PC-9 (cell line): ENCODE results near the gene RBBP9.

Source experiments
- CTCF ChIP-seq: fragments of 200-600 bp; sonication (generic); conservative IDR thresholded peaks from 2 replicates; pipeline ENCODE4 v1.6.1; 2017; ENCODE audit warnings: mixed run types, antibody characterized with exemption, mild to moderate bottlenecking, moderate library complexity
- EZH2 ChIP-seq: fragments of 200-600 bp; sonication (generic); IDR thresholded peaks from 2 replicates; pipeline ENCODE4 v1.8.0; 2017; ENCODE audit warnings: antibody characterized with exemption, low read depth

DNA sequence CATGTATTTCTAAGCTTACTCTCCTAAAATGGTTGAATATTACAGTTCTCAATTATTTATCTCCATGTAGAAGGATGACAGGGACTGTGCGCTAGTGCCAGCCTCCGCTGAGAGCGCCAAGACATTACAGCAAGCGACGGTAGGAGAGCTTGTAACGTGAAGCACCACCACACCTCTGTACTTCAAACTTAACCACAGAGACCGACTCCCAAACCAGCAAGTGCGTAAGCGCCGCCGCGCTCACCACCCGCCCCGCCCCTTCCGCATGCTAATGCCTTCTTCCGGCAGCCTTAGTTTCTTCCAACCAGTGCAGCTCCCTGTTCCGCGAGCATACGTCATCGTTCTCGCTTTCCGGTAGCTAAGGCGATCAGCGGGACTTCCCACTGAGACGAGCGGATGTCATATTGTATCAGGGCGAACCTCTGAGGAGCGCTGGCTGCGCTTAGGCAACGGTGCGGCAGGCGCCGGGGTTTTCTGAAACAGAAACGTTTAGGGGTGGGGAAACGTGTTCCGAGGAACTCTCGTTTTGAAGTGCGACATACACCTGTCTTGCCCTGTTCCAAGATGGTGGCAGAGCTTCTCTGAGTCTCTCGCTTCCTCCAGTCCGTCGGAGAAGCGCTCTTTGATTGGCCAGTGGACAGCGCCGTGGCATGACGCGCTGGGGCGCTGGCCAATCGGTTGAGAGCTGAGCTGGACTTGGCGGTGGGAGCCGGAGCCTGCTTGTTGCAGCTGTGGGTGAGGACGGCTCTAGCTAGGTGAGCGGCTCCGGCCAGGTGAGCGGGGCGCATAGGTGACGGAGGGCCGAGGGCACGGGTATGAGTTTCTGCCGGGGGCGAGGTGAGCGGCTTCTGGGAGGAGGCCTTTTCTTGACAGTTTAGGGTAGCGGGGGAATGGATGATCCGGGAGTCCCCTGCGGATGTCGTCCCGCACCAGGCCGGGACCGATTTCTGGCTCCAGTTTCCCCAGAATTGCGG lies 10.5 kb upstream of the RBBP9 start, which contains the start of gene SEC23B:
- TF ChIP-seq CTCF (no peak), EZH2 (no peak)
